Activated B cell treated with CpG ODN at 0.5 μM for 24 hours (primary cell): Measurements from ENCODE around the gene DHRS7C. TPM values are rescaled to one million over a fixed set of nuclear protein-coding genes. Genes with fewer than 3 reads are reported as not detected.

Experiments used
- ATAC-seq: fragments of 200-7000 bp; cut with Tn5 transposase; one replicate; pipeline ENCODE4 v1.10.0; 2021; ENCODE audit warnings: low read depth, mild to moderate bottlenecking, moderate library complexity
- CTCF ChIA-PET: fragments of 350-600 bp; sonication (Branson Sonifier 250); formaldehyde crosslinking; loops from one replicate; lab custom pipeline; 2021; ENCODE audit warnings: antibody characterized with exemption; lab: Charles Lee
- POLR2A ChIA-PET: fragments of 350-600 bp; sonication (Branson Sonifier 250); formaldehyde crosslinking; loops from one replicate; lab custom pipeline; 2021; ENCODE audit warnings: antibody characterized with exemption; lab: Charles Lee
- DNase-seq: peaks from one replicate; pipeline ENCODE4 v3.0.0; 2022
- H3K27ac Mint-ChIP-seq: one replicate; pipeline ENCODE4 v1.8.0; 2020; ENCODE audit warnings: mixed read lengths
- H3K27me3 Mint-ChIP-seq: one replicate; pipeline ENCODE4 v1.8.0; 2021; ENCODE audit warnings: mixed read lengths
- H3K36me3 Mint-ChIP-seq: one replicate; pipeline ENCODE4 v1.8.0; 2021; ENCODE audit warnings: low read depth, mixed read lengths
- H3K4me1 Mint-ChIP-seq: one replicate; pipeline ENCODE4 v1.8.0; 2021; ENCODE audit warnings: mixed read lengths
- H3K4me3 Mint-ChIP-seq: one replicate; pipeline ENCODE4 v1.8.0; 2020; ENCODE audit warnings: mild to moderate bottlenecking, mixed read lengths
- H3K9me3 Mint-ChIP-seq: one replicate; pipeline ENCODE4 v1.8.0; 2020; ENCODE audit warnings: mixed read lengths
- CTCF ChIP-seq: fragments of 200-600 bp; IDR thresholded peaks from one replicate; pipeline ENCODE4 v1.8.0; 2022; ENCODE audit warnings: antibody characterized with exemption, mild to moderate bottlenecking
- intact Hi-C: fragments of 100-400 bp; cut with micrococcal nuclease; formaldehyde crosslinking; loops from one replicate; pipeline ENCODE4 v1.15.1; 2024
- total RNA-seq: library from RNA; stranded (reverse); gene quantifications from 2 replicates; pipeline ENCODE4 v1.2.3, GENCODE V29; 2022

Gene DHRS7C
- total RNA-seq, 1 donor from 2014 or later: not detected

GRCh38 chr17:9810100-9810949 is 18.9 kb upstream of the DHRS7C start:
- intact Hi-C loops: no loop called here
- Mint-ChIP-seq H3K27ac (no peak overlapping the region), H3K36me3 (no peaks in the 10 kb centered on the region), H3K4me1 (no peaks in the 10 kb centered on the region), H3K27me3 (no peaks in the 10 kb centered on the region), H3K9me3 (peaks cover 4% of the 10 kb centered on the region), H3K4me3 (no peak overlapping the region)
- TF ChIP-seq CTCF: no peak
- POLR2A ChIA-PET: no interaction called here
- DNase-seq (no peak), ATAC-seq (no peak)
- CTCF ChIA-PET: no interaction called here

- Mint-ChIP-seq H3K4me3 (no peak overlapping the region), H3K9me3 (peaks cover 6% of the 10 kb centered on the region), H3K27ac (no peak overlapping the region), H3K27me3 (no peaks in the 10 kb centered on the region), H3K4me1 (no peaks in the 10 kb centered on the region), H3K36me3 (no peaks in the 10 kb centered on the region)
- intact Hi-C loops: no loop called here
- ChIA-PET POLR2A (no interaction called here), CTCF (no interaction called here)
- no peak for DNase-seq
- TF ChIP-seq CTCF: no peak
- ATAC-seq: no peak
Observed at GRCh38 chr17:9809409-9809808, 18.0 kb upstream of the DHRS7C start.

GRCh38 chr17:9806699-9807098 is 15.3 kb upstream of the DHRS7C start:
- no peak overlapping the region for H3K27ac Mint-ChIP-seq
- ChIA-PET CTCF (no interaction called here), POLR2A (no interaction called here)

GRCh38 chr17:9805769-9806168 is 14.4 kb upstream of the DHRS7C start:
- intact Hi-C loops: no loop called here
- no peak for TF ChIP-seq CTCF
- no peak overlapping the region for H3K4me3 Mint-ChIP-seq
- H3K27ac Mint-ChIP-seq: no peak overlapping the region
- ChIA-PET POLR2A (no interaction called here), CTCF (no interaction called here)
- H3K36me3 Mint-ChIP-seq: no peaks in the 10 kb centered on the region
- H3K27me3 Mint-ChIP-seq: peaks cover 6% of the 10 kb centered on the region
- peaks cover 6% of the 10 kb centered on the region for H3K9me3 Mint-ChIP-seq
- ATAC-seq: no peak
- H3K4me1 Mint-ChIP-seq: no peaks in the 10 kb centered on the region
- DNase-seq: no peak

More at GRCh38 chr17:9806699-9807098, 15.3 kb upstream of the DHRS7C start:
- TF ChIP-seq CTCF: no peak
- Mint-ChIP-seq H3K4me1 (no peaks in the 10 kb centered on the region), H3K36me3 (no peaks in the 10 kb centered on the region), H3K9me3 (peaks cover 6% of the 10 kb centered on the region), H3K4me3 (no peak overlapping the region), H3K27me3 (peaks cover 6% of the 10 kb centered on the region)
- intact Hi-C loops: no loop called here
- DNase-seq: no peak
- no peak for ATAC-seq

- H3K4me3 Mint-ChIP-seq: no peak overlapping the region
- ChIA-PET CTCF (no interaction called here), POLR2A (no interaction called here)
- intact Hi-C loops: no loop called here
- no peaks in the 10 kb centered on the region for H3K4me1 Mint-ChIP-seq
- no peak overlapping the region for H3K27ac Mint-ChIP-seq
- peaks cover 2% of the 10 kb centered on the region for H3K9me3 Mint-ChIP-seq
- TF ChIP-seq CTCF: no peak
- peaks cover 12% of the 10 kb centered on the region for H3K27me3 Mint-ChIP-seq
- DNase-seq (no peak), ATAC-seq (no peak)
- H3K36me3 Mint-ChIP-seq: no peaks in the 10 kb centered on the region
Observed at GRCh38 chr17:9802697-9803096, 11.3 kb upstream of the DHRS7C start.
